Islet precursor cell (in vitro differentiated cells): ENCODE measurements around the gene TUBB4A.
A peak's percentile ranks its signal among the peaks of the same experiment; 100 is the strongest.
"Not testable (repeated sequence)": the region's sequence is repeated elsewhere in the genome, so short reads cannot be mapped to it uniquely, and the experiment has no call there.

Source experiments
- DNase-seq: peaks from one replicate; pipeline ENCODE4 v3.0.0-alpha.2; 2018

Gene TUBB4A

DNA sequence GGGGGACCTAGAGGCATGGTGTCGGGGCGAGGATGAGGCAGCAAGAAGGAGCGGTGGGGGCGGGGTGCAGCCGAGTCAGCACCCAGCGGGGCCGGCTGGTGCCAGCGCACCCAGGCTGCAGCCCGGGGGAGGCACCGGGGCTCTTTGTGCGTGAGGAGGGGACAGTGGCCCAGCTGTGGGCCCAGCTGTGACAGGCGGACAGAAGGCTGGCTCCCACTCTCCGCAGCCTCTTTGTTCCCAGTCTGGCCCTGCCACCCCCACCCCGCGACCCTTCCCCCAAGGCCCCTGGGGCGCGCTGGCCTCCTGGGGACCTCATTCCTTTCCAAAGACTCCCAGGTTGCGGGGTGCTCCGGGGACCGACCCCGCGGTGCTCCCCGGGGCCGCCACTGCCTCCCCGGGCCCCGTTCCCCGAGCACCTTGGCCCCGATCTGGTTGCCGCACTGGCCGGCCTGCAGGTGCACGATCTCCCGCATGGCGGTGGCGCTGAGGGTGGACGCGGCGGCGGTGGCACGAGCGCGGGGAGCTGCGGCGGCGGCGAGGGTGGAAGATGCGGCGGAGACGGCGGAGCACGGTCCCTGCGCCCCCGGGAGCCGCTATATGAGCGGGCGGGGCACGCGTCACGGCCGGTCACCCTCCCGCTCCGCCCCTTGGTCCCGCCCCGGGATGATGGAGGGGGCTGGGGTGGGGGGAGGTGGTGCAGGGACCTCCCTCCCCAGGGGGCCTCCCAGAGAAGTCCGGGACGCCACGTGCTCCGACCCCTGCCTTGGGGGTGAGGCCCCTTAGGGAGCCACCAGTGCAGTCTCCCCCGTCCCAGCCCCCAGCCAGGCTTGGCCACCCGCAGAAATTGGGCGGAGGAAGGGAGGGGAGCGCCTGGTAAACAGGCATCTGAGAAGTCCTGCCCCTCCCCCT lies at the start of gene TUBB4A:
Gene TUBB4A, minus strand, starts transcription at position 570 of the 909 bp plus-strand sequence. Its CDS starts 97 bp downstream, at position 473.
- DNase-seq = no peak

DNA sequence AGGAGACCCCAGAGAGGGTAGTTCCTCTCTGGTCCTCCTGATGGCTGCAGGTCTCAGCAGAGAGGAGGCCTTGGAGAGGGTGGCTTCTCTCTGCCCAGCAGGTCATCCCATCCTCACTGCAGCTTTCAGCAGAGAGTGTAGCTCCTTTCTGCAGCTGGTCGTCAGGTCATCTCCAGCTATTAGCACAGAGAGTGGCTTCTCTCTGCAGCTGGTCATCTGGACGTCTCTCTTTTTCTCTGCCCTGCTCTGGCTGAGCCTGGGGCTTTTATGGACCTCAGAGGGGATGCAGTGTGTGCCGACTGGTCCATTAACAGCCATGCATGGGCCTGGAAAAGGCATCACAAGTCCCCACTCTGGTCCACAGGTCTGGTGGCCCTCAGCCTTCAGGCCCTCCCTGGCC lies 49.0 kb upstream of the TUBB4A start:
- peak; percentile 51 for DNase-seq

DNA sequence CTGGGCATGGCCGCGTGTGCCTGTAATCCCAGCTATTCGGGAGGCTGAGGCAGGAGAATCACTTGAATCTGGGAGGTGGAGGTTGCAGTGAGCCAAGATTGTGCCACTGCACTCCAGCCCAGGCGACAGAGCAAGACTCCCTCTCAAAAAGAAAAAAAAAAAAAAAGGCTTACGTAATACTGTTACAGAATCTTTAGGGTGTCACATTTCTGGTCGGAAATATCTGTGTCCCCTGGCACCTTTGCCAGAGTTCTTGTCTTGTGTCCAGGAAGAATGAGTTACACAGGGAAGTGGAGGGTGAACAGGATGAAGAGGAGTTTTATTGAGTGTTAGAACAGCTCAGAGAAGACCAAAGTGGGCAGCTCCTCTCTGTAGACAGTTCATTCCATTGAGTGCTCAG lies 48.6 kb upstream of the TUBB4A start:
- not testable (repeated sequence) for DNase-seq

DNA sequence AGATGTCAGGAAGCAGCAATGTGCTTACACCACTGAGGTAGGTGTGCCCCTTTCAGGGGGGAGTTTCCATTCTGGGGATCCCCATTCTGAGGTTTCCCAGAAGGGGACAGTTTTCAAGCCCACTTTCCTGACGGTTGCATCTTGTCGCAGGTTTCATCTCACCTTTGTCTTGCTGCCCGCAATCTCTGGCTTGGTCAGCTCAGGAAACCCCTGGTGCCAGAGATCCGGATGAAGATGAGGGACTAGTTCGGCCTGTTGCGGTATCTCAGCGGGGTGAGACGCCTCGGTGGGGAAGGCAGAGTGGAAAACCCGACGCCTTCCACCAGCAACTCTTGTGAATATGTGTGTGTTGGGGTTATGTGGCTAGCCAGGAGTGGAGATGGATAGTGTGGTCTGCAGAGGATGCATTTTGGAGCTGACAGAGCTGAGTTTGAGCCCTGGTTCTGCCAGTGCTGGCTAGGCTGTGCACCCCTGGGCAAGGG lies 41.8 kb upstream of the TUBB4A start:
- DNase-seq = no peak

DNA sequence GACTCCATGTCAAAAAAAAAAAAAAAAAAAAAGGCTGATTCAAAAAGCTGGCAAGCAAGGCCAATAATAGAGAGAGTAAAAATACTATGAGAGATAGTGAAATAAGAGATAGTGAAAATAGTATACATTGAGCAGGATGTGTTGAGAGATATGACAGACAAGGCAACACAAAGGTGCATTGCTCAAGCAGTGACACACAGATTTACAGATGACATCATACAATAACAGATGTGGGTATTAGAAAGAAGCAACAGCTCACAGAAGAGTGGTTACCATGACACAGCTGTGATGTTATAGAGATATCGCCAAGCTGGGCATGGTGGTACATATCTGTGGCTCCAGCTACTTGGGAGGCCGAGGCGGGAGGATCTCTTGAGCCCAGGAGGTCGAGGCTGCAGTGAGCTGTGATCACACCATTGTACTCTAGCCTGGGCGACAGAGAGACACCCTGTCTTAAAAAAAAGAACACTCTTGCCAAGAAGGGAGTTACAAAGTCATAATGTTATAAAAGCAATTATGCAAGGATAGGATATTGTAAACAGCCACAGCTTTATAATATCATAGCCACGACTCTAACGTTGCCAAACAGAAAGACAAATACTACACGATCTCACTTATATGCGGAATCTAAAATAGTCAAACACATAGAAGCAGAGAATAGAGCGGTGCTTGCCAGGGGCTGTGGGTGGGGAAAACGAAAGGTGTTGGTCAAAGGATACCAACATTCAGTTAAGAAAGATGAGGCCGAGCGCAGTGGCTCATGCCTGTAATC lies 39.0 kb upstream of the TUBB4A start:
- DNase-seq = no peak

DNA sequence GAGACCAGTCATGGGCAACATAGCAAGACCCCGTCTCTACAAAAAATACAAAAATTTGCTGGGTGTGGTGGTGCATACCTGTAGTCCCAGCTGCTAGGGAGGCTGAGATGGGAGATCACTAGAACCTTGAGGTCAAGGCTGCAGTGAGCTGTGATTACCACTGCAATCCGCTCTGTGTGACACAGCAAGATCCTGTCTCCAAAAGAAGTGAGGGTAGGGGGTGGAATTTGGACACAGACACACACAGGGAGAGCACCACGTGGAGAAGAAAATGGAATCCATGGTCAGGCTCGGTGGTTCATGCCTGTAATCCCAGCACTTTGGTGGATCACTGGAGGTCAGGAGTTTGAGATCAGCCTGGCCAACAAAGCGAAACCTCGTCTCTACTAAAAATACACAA lies 37.4 kb upstream of the TUBB4A start:
- no peak for DNase-seq

DNA sequence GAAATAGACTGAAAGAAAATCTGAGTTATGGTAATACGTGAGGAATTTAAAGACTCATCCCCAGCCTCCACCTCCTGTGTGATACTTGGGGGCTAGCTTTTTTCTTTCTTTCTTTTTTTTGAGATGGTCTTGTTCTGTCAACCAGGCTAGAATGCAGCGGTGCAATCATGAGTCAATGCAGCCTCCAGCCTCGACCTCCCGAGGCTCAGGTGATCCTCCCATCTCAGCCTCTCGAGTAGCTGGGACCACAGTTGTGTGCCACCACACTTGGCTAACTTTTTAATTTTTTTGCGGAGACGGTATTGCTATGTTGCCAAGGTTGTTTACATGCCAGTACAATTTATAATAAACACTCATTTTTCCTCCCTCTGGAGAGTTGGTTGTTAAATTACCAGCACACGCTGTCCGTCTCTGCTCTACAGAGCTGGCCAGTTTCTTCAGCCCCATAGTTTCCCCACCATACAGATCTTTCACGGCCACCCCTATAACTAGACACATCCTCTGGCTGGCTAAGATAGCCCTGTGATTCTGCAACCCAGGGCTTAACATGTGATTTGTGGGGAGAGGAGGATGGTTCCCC lies 33.5 kb upstream of the TUBB4A start:
- DNase-seq = no peak

DNA sequence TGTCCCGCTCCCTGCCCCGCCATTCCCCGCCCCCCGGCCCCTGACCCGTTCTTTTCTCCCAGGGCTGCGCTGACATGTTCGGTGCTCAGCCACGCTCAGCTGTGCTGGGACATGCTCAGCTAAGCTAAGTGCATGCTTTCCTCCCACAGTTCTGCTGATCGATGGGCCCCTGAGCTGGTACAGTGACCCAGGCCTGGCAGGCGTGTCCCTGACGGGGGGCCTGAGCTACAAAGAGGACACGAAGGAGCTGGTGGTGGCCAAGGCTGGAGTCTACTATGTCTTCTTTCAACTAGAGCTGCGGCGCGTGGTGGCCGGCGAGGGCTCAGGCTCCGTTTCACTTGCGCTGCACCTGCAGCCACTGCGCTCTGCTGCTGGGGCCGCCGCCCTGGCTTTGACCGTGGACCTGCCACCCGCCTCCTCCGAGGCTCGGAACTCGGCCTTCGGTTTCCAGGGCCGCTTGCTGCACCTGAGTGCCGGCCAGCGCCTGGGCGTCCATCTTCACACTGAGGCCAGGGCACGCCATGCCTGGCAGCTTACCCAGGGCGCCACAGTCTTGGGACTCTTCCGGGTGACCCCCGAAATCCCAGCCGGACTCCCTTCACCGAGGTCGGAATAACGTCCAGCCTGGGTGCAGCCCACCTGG lies 32.5 kb upstream of the TUBB4A start:
- DNase-seq = peak; percentile 59

DNA sequence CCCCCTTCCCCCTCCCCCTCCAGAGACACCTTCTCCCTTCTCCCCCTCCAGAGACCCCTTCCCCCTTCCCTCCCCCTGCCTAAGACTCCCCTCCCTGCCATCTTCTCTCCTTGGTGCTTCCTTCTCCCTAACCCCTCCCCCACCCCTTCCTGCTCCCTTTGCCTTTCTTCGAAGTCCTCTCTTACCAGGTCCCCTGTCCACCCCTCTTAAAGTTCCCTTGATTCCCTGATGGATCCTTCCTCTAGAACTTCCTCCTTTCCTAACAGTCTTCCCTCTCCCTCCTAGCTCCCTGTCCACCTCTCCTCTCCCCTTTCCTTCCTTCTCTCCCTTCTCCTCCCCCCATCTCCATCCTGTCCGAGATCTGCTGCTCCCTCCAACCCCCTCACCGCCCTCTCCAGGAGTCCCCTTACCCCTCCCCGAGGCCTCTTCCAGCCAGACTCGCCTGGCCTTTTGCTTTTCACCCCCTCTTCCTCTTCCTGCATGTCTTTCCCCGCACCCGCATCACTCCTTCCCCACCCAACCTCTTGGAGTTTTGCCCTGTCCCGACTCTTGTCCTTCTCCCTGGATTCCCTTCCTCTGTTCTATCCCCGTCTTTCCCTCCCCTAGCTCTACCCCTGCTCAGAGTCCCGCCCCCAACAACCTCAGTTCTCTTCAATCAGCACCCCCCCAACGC lies 31.8 kb upstream of the TUBB4A start:
- no peak for DNase-seq

DNA sequence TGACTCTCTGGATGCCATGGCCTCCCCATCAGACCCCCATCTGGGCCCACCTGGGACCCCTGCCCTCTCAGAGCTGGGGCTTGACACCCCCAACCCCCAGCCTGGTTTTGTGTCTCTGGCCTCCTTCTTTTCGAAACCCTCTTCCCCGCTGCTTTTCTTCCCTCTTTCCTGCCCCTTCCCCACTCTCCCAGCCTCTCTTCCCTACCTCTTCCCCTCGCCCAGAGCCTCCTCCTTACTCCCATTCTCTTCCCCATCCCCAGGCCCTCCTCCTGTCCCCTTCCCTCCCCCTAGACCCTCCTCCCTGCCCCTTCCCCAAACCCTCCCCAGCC lies 30.9 kb upstream of the TUBB4A start:
- DNase-seq = peak; percentile 47

DNA sequence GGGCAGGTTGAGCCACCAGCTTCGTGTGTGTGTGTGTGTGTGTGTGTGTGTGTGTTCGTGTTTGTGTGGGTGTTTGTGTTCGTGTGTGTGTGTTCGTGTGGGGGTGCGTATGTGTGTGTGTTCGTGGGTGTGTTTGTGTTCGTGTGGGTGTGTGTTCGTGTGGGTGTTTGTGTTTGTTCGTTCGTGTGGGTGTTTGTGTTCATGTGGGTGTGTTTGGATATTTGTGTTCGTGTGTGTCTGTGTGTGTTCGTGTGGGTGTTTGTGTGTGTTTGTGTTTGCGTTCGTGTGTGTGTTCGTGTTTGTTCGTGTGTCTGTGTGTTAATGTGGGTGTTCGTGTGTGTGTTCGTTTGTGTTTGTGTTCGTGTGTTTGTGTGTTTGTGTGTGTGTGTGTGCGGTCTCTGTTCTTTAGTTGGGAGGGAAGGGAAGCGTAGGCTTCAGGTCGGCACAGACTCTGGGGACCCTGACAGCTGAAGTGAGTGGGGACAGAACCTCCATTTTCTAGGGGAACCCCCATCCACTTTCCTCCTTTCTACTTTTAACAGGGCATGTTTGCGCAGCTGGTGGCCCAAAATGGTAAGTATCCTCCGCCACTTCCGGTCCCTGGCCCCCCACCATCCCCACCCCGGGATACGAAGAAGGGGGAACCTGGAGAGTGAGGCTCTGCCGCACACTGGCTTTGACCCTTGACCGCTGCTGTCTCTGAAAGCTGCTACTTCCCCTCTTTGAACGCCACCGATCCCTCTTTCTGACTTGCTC lies 30.3 kb upstream of the TUBB4A start:
- no peak for DNase-seq

DNA sequence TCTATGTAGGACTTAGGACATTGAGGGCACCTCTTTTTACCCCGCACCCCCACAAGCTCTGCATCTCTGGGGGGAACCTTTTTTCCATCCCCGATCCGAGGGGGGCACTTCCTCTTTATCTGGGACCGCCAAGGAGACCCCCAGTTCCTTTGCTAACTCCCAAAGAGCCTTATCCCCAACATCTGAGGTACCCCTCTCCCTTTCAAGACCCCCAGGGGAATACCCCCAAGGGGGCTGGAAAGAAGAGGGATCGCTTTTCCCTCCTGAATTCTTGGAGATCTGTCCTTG lies 29.8 kb upstream of the TUBB4A start:
- no peak for DNase-seq

DNA sequence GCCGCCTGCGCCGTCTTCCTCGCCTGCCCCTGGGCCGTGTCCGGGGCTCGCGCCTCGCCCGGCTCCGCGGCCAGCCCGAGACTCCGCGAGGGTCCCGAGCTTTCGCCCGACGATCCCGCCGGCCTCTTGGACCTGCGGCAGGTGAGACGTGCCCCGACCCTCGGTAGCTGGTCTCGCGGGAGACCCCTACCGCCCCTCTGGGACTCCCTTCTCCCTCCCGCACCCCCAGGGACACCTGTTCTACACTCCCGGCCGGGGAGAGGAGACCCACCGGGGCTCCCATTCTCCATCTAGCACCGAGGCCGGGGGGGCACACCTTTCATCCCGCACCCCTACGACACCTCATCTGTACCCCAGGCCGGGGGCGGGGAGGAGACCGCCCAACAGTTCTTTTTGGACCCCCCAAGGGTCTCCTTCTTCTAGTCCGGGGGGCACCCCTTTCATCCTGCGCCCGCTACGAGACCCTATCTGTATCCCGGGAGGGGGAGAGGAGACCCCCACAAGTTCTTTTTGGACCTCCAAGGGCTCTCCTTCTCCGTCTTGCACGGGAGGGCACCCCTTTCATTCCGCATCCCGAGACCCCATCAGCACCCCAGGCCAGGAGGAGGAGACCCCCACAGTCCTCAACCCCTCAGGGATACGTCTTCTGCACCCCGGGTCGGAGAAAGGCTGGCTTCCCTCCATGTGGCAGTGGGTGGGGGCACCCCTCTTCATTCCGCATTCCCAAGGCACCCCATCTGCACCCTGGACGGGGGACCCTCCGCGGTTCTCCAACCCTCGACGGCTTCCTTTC lies 29.2 kb upstream of the TUBB4A start:
- DNase-seq = no peak

DNA sequence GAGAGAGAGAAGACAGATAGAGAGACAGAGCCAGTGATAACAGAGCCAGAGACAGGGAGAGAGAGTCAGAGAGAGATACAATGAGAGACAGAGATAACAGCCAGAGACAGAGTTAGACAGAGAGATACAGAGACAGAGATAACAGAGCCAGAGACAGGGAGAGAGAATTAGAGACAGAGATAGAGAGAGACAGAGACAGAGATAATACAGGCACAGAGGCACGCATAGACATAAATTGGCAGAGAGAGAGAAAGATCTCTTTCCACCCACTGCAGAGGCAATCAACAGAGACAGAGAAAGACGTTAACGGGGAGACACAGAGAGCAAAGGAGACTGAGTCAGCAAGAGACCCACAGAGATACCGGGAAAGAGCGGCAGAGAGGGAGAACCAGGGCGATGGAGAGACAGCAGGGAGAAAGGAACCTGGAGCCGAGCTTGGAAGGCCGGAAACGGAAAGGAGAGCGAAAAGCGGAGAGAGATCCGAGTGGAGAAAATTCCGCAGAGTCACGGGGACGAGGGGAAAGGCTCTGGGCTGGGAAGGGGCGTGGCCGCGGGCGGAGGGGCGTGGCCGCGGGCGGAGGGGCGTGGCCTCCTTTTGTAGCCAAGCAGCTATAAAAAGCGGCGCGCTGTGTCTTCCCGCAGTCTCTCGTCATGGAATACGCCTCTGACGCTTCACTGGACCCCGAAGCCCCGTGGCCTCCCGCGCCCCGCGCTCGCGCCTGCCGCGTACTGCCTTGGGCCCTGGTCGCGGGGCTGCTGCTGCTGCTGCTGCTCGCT lies 28.5 kb upstream of the TUBB4A start, which contains the start of gene TNFSF9:
Gene TNFSF9, plus strand, starts transcription at position 641 of the 777 bp plus-strand sequence. Its CDS starts 11 bp downstream, at position 652.
- DNase-seq = peak; percentile 96

DNA sequence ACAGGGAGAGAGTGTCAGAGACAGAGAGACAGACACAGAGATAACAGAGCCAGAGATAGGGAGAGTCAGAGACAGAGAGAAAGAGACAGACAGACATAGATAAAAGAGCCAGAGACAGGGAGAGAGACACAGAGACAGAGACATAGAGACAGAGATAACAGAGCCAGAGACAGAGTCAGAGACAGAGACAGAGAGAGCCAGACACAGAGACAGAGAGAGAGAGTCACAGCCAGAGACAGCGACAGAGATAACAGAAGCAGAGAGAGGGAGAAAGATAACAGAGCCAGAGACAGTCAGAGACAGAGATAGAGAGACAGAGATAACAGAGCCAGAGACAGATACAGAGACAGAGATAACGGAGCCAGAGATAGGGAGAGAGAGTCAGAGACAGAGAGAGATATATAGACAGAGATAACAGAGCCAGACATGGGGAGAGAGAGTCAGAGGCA lies 27.9 kb upstream of the TUBB4A start:
- no peak for DNase-seq

DNA sequence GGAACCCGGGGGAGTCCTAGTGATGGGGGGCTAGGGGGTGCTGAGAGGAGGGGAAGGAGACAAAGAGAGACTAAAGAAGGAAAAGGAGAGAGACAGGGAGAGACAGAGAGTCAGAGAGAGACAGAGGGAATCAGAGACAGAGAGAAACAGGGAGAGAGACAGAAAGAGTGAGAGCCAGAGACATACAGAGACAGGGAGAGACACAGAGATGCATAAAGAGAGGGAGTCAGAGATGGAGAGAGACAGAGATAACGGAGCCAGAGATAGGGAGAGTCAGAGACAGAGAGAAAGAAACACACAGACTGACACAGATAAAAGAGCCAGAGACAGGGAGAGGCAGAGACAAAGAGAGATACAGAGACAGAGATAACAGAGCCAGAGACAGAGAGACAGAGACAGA lies 27.2 kb upstream of the TUBB4A start:
- no peak for DNase-seq

DNA sequence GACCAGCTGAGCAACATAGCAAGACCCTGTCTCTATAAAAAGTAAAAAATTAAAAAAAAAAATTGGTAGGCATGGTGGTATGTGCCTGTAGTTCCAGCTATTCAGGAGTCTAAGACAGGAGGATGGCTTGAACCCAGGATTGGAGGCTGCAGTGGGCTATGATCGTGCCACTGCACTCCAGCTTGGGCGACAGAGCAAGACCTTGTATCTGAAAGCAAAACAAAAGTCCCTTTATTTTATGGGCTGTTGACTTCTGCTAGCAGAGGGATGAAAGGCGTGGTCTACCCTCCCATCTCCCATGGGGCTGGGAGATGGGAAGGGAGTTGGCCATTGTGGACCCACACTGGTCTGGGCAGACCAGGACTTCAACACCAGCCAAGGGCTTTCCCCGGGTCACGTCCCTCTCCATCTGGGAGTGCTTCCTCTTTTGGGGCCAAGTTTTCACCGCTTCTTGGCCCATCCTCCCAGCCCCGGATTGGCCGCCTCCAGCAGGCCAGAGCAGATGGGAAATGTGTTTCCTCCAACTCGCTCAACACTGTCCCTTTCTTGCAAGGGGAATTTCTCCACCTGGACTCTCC lies 26.5 kb upstream of the TUBB4A start:
- no peak for DNase-seq

DNA sequence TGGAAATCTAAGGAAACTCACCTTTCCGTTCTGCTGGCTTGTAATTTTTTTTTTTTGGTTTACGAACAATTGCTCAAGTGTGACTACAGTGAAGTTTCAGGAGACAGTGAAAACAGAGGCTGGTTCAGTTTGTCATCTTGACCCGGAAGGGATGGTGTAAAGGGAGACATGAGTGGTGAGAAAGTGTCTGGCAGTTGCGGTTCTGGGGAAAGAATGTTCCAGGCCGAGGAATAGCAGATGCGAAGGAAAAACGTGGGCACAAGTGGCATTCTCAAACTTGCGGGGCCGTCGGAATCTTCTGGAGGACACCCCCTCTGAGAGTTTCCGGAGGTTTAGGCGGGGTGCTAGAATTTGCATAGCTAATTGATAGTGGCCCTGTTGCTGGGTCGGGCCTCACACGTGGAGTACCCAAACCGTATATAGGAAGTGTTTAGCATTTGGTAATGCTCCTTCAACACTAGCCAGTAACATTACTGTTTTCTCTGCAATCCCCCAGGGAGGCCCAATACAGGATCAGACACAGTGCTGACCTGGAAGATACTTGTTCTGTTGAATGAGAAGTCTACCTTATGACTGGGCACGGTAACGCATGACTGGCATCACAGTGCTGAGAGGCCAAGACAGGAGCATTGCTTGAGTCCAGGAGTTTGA lies 25.9 kb upstream of the TUBB4A start:
- no peak for DNase-seq

DNA sequence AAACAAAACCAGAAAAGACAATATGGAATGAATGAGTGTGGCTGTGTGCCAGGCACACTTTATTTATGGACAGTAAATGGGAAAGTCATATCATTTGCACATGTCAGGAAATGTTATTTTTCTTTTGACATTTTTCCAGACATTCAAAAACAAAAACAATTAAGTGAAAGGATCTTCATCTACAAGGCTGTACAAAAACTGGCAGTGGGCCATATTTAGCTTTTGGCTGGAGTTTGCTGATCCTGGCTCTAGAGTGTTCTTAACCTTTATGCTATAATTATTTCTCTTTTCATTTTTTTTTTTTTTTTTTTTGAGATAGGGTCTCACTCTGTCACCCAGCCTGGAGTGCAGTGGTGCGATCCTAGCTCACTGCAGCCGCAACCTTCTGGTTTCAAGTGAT lies 22.2 kb upstream of the TUBB4A start:
- no peak for DNase-seq
